ENCODE data around the gene ALDH1A3.

DNA sequence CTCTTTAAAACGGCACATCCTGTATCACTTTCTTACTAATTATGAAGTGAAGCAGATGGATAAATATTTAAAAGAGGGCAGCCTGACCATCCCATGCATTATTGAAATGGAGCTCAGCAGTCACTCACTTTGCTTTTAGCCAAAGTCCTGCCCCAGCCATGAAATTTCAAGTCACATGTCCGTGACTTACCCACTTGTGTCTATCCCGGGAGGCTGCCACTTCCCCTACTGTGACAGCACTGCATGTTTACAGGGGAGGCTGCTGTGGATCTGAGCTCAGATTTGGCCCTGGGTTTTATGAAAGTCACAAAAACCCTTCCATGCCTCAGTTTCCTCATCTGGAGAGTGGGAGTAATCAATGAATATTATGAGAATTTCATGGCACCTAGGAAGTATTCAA is 21.7 kb downstream of the ALDH1A3 start:
- TF ChIP-seq, protein P1, sequence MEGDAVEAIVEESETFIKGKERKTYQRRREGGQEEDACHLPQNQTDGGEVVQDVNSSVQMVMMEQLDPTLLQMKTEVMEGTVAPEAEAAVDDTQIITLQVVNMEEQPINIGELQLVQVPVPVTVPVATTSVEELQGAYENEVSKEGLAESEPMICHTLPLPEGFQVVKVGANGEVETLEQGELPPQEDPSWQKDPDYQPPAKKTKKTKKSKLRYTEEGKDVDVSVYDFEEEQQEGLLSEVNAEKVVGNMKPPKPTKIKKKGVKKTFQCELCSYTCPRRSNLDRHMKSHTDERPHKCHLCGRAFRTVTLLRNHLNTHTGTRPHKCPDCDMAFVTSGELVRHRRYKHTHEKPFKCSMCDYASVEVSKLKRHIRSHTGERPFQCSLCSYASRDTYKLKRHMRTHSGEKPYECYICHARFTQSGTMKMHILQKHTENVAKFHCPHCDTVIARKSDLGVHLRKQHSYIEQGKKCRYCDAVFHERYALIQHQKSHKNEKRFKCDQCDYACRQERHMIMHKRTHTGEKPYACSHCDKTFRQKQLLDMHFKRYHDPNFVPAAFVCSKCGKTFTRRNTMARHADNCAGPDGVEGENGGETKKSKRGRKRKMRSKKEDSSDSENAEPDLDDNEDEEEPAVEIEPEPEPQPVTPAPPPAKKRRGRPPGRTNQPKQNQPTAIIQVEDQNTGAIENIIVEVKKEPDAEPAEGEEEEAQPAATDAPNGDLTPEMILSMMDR (IDR thresholded peaks at IDR 0.05), result no peak
- TF ChIP-seq POLR2A (IDR thresholded peaks at IDR 0.05) (no peak), POLR2AphosphoS5 (IDR thresholded peaks at IDR 0.05) (no peak)
